Glomerular visceral epithelial cell (primary cell): ENCODE data around the gene SPEF2.

Experiments
- DNase-seq: peaks from one replicate; pipeline ENCODE4 v3.0.0-alpha.2; 2016; ENCODE audit errors: extremely low spot score

The SPEF2 gene

DNA sequence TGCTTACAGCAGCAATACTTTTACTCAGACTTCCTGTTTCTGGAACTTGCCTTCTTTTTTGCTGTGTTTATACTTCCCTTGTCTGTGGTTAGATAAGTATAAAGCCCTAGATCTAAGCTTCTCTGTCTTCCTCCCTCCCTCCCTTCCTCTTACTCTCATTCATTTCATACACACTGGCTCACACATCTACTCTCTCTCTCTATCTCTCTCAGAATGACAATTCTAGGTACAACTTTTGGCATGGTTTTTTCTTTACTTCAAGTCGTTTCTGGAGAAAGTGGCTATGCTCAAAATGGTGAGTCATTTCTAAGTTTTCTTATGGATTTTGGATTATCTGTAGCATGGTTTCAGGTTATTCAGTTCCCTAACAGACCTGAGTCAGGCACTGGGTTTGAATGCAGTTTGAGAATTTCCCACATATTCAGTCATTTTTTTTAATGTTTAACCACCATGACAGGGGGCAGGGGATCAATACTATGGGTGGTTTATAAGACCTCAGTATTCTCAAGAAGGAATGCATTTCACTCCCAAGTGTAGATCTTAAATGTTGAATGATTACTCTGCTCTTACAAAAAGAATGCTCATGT, 239.2 kb downstream of the SPEF2 start, which contains the start of gene IL7R:
TSS of gene IL7R (plus strand) at position 127 of the 587 bp plus-strand sequence. CDS start at position 214, 87 bp downstream.
- DNase-seq, result peak; percentile 35

DNA sequence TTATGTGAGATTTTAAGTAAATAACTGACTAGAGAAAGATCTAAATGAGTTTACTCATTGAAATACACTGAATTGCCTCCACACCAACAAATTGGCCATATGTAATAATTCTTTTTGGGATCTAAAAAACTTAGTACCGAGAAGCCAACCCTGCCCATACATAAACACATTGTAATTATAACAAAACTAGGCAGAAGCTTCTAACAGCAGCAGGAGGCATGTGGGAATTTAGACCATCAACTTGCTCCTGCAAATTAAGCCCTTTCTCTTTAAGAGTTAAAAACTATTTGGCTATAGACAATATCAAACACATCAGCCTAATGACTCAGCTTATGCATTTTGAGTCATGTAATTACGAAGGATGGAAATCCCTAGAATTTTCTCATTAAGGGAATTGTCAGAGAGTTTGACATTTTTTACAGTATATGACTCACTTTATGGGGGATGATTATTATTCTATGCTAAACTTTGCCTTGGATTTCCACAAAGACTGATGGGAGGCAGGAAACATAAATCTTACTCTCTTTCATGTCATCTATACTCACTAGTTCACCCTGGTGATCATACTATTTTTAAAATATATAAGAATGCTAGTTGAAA, 240.0 kb downstream of the SPEF2 start:
- DNase-seq, result peak; percentile 72

DNA sequence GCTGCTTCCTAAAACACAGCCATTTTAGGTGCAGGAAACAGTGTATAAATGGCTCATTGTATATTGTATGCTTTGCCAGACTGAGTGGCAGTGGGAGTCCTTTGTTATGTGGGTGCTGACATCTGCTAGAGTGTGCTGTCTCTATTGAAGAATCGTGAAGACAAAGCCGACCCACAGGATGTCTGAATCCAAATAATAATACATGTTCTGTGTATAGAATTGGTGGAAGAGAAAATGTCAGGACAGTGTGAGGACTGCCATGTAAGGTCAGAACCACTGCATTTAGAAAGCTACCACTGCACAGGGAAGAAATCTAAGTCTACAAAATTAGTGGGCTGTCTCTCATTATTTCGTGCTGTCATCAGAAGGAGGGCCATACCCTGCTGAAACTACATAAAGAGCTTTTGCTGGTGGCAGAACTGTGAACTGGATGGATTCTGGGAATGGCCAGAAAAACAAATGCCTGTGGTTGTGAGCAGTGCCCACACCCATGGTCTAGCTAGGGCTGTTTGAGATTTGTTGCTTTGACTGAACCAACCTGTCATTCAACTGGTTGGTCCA, 241.5 kb downstream of the SPEF2 start:
- peak; percentile 49 for DNase-seq

DNA sequence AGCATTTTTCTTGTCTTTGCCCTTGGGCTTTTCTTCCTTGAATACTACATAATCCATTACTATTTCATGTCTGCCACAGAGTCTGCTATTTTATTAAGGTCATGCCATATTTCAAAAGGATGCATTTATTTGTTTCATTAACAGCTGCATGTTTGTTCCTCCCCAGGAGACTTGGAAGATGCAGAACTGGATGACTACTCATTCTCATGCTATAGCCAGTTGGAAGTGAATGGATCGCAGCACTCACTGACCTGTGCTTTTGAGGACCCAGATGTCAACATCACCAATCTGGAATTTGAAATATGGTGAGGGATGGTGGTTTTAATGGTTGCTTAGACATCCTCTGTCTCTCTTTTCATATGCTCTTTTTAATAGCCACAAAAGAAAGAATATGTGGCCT, 243.0 kb downstream of the SPEF2 start:
- peak; percentile 46 for DNase-seq

DNA sequence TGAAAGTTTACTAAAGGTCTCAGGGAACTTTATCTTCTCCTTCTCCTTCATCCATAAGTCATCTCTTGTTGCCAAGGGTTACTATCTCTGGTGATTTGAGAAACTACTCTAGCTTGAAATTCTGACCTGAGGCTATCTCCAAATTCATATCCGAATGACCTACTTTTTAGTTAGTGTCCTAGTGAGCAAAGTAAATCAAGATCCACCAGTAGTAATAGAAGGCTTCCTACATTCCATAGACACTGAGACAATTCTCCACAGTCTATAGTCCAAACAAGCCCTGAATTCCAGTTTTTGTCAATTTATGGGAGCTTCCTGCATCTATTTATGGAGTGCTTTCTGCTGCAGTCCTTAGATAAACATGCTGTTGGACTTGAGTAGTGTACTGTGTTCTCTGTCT, 244.1 kb downstream of the SPEF2 start:
- DNase-seq, result no peak

DNA sequence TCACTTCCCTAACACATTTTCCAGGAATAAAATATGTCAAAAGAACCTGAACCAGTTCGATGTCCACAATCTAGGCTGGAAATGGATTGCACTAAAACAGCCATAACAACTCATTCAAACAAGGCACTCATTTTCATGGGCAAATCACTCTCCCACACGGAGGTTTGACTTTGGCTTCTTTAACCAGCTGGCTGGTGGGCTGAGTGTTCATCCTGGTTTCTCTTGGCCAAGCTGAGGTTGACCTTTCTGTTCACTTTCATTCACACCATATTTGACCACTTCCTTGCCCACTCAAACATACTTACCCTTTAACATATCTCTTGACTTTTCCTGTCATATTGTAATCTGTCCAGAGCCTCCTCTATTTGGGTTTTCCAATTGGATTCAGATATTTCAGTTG, 244.5 kb downstream of the SPEF2 start:
- DNase-seq, result no peak

DNA sequence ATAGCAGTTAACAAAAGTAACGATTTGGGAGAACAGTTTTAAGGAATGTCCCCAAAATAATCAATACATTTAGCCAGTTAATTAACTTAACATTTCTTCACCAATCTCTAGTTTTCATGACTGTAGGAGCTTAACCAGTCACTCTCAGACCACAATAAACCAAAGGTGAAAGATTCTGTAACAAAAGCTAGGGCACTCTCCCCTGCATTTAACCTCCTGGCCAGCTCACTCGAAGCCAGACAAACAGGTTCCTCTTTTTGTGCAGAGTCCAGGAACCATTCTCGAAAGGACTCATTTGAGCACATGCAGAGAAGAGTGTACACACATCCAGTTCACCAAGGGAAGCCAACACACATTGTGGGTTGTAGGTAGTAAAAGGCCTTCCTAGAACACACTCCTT, 245.5 kb downstream of the SPEF2 start:
- DNase-seq, result no peak
